ENCODE data around the gene GINS3. TPM values are rescaled to one million over a fixed set of nuclear protein-coding genes. Genes with fewer than 3 reads are reported as not detected.

The GINS3 gene
- total RNA-seq, 1 experiment from 2014 or later, result 7.3 TPM

DNA sequence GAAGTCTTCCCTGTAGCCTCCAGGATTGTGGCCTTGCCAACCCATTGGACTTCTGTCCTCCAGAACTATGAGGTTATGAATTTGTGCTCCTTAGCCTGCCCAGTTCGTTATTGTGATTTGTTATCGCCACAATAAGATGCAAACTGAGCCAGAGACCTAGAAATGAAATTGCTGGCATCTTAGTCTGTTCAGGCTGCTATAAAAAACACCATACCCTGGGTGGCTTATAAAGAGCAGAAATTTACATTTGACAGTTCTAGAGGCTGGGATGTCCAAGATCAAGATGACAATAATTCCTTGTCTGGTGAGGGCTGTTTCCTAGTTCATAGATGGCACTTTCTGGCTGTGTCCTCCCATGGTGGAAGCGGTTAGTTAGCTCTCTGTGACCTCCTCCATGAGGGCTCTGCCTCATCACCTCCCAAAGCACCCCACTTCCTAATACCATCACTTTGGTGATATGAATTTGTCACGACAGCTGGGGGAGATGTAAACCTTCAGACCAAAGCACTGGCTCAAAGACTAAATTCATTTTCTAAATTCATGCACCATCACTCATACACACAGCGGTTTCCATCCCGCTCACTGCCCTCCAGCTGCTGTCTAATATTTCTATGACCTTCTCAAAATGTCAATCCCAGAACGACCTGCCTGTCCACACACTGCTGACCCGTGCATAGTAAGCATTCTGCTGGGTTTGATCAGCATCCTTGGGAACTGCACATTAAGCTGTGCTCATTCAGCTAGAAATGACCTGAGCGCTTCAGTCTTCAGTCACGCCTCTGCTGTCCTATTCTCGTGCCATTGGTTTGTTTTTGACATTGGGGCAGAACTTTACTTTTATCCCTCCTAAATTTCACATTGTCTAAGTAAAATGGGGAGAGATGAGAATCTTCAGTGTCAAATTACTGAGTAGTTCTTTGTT lies 36.6 kb downstream of the GINS3 start:
- H3K4me1 Mint-ChIP-seq, result peaks cover 5% of the 10 kb centered on the region
- no peaks in the 10 kb centered on the region for H3K36me3 Mint-ChIP-seq
- ATAC-seq (no peak), DNase-seq (ENCODE audit: low spot score) (no peak)
- no peak overlapping the region; the same call in 1 of the 2 replicates for H3K27ac Mint-ChIP-seq
- ChIA-PET CTCF (no interaction called here), POLR2A (interaction anchor here (0.6 kb wide), 1 partner anchor 363 kb away, joined by 3 read pairs; no protein-coding TSS in a partner anchor)
- peaks cover 12% of the 10 kb centered on the region for H3K9me3 Mint-ChIP-seq
- TF ChIP-seq, protein P1, sequence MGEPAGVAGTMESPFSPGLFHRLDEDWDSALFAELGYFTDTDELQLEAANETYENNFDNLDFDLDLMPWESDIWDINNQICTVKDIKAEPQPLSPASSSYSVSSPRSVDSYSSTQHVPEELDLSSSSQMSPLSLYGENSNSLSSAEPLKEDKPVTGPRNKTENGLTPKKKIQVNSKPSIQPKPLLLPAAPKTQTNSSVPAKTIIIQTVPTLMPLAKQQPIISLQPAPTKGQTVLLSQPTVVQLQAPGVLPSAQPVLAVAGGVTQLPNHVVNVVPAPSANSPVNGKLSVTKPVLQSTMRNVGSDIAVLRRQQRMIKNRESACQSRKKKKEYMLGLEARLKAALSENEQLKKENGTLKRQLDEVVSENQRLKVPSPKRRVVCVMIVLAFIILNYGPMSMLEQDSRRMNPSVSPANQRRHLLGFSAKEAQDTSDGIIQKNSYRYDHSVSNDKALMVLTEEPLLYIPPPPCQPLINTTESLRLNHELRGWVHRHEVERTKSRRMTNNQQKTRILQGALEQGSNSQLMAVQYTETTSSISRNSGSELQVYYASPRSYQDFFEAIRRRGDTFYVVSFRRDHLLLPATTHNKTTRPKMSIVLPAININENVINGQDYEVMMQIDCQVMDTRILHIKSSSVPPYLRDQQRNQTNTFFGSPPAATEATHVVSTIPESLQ (CRISPR knock-in tag; IDR thresholded peaks at IDR 0.05), result no peak
- TF ChIP-seq, protein P2, sequence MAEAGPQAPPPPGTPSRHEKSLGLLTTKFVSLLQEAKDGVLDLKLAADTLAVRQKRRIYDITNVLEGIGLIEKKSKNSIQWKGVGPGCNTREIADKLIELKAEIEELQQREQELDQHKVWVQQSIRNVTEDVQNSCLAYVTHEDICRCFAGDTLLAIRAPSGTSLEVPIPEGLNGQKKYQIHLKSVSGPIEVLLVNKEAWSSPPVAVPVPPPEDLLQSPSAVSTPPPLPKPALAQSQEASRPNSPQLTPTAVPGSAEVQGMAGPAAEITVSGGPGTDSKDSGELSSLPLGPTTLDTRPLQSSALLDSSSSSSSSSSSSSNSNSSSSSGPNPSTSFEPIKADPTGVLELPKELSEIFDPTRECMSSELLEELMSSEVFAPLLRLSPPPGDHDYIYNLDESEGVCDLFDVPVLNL (CRISPR knock-in tag; IDR thresholded peaks at IDR 0.05; ENCODE audit: borderline replicate concordance, low read depth), result no peak
- TF ChIP-seq AR (CRISPR knock-in tag; IDR thresholded peaks at IDR 0.05), result no peak
- TF ChIP-seq USF2 (CRISPR knock-in tag; IDR thresholded peaks at IDR 0.05), result no peak
- TF ChIP-seq NR2C2 (CRISPR knock-in tag; IDR thresholded peaks at IDR 0.05), result no peak
- no peak for TF ChIP-seq RORB (CRISPR knock-in tag; IDR thresholded peaks at IDR 0.05)
- TF ChIP-seq HMGA2 (CRISPR knock-in tag; IDR thresholded peaks at IDR 0.05), result no peak
- no peak for TF ChIP-seq ZMAT4 (CRISPR knock-in tag; IDR thresholded peaks at IDR 0.05)
- TF ChIP-seq, protein P3, sequence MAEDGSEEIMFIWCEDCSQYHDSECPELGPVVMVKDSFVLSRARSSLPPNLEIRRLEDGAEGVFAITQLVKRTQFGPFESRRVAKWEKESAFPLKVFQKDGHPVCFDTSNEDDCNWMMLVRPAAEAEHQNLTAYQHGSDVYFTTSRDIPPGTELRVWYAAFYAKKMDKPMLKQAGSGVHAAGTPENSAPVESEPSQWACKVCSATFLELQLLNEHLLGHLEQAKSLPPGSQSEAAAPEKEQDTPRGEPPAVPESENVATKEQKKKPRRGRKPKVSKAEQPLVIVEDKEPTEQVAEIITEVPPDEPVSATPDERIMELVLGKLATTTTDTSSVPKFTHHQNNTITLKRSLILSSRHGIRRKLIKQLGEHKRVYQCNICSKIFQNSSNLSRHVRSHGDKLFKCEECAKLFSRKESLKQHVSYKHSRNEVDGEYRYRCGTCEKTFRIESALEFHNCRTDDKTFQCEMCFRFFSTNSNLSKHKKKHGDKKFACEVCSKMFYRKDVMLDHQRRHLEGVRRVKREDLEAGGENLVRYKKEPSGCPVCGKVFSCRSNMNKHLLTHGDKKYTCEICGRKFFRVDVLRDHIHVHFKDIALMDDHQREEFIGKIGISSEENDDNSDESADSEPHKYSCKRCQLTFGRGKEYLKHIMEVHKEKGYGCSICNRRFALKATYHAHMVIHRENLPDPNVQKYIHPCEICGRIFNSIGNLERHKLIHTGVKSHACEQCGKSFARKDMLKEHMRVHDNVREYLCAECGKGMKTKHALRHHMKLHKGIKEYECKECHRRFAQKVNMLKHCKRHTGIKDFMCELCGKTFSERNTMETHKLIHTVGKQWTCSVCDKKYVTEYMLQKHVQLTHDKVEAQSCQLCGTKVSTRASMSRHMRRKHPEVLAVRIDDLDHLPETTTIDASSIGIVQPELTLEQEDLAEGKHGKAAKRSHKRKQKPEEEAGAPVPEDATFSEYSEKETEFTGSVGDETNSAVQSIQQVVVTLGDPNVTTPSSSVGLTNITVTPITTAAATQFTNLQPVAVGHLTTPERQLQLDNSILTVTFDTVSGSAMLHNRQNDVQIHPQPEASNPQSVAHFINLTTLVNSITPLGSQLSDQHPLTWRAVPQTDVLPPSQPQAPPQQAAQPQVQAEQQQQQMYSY (CRISPR knock-in tag; IDR thresholded peaks at IDR 0.05), result no peak
- H3K4me3 Mint-ChIP-seq, result no peak overlapping the region
- H3K27me3 Mint-ChIP-seq (ENCODE audit: low read depth), result no peaks in the 10 kb centered on the region; the same call in 1 of the 2 replicates

DNA sequence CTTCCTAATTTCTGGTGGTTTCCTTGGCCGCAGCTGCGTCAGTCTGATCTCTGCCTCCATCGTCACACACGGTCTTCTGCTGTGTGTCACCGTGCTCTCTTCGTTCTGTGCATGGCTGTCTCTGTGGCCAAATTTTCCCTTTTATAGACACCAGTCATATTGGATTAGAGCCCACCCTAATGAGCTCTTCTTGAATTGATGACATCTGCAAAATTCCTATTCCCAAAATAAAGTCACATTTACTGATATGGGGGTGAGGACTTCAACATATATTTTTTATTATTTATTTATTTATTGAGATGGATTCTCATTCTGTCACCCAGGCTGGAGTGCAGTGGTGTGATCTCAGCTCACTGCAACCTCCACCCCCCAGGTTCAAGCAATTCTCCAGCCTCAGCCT lies 38.4 kb downstream of the GINS3 start:
- Mint-ChIP-seq H3K36me3 (no peaks in the 10 kb centered on the region), H3K27me3 (ENCODE audit: low read depth) (no peaks in the 10 kb centered on the region; the same call in 1 of the 2 replicates), H3K9me3 (peaks cover 12% of the 10 kb centered on the region), H3K4me1 (peaks cover 5% of the 10 kb centered on the region), H3K4me3 (no peak overlapping the region), H3K27ac (no peak overlapping the region)
- ChIA-PET POLR2A (no interaction called here), CTCF (no interaction called here)
- no peak for ATAC-seq
- no peak for DNase-seq (ENCODE audit: low spot score)
- no peak for TF ChIP-seq PRRX2 (CRISPR knock-in tag; IDR thresholded peaks at IDR 0.05)
- no peak for TF ChIP-seq MXD4 (CRISPR knock-in tag; IDR thresholded peaks at IDR 0.05; ENCODE audit: borderline replicate concordance)
- TF ChIP-seq CREM (CRISPR knock-in tag; IDR thresholded peaks at IDR 0.05), result no peak
- no peak for TF ChIP-seq ZNF396 (CRISPR knock-in tag; IDR thresholded peaks at IDR 0.05; ENCODE audit: borderline replicate concordance)
- no peak for TF ChIP-seq RELA (CRISPR knock-in tag; IDR thresholded peaks at IDR 0.05; ENCODE audit: borderline replicate concordance)
- no peak for TF ChIP-seq TEAD4 (CRISPR knock-in tag; IDR thresholded peaks at IDR 0.05)
- no peak for TF ChIP-seq SMAD3 (CRISPR knock-in tag; IDR thresholded peaks at IDR 0.05; ENCODE audit: borderline replicate concordance)
- no peak for TF ChIP-seq ZNF416 (CRISPR knock-in tag; IDR thresholded peaks at IDR 0.05)
- TF ChIP-seq, protein P4, sequence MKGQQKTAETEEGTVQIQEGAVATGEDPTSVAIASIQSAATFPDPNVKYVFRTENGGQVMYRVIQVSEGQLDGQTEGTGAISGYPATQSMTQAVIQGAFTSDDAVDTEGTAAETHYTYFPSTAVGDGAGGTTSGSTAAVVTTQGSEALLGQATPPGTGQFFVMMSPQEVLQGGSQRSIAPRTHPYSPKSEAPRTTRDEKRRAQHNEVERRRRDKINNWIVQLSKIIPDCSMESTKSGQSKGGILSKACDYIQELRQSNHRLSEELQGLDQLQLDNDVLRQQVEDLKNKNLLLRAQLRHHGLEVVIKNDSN (CRISPR knock-in tag; IDR thresholded peaks at IDR 0.05), result no peak
